HG03039 (cell line): ENCODE data around the gene ATP7B.

Experiments
- ATAC-seq: cut with Tn5 transposase; IDR thresholded peaks from one replicate; pipeline ENCODE4 v1.9.1; 2021; ENCODE audit warnings: mild to moderate bottlenecking, moderate library complexity; ENCODE audit not compliant: unreplicated experiment

Gene ATP7B

GRCh38 chr13:51902776-51903175 lies 108.5 kb downstream of the ATP7B start:
- no peak for ATAC-seq

GRCh38 chr13:51900471-51900870 lies 110.8 kb downstream of the ATP7B start:
- ATAC-seq, result no peak

GRCh38 chr13:51895906-51896888 lies 115.1 kb downstream of the ATP7B start:
- peak; percentile 61 for ATAC-seq

- no peak for ATAC-seq
Observed at GRCh38 chr13:51894239-51894638, 117.0 kb downstream of the ATP7B start.

- ATAC-seq, result no peak
Observed at GRCh38 chr13:51892657-51893056, 118.6 kb downstream of the ATP7B start.

- ATAC-seq, result no peak
Observed at GRCh38 chr13:51887468-51887867, 123.8 kb downstream of the ATP7B start.

- ATAC-seq, result no peak
Observed at GRCh38 chr13:51885651-51886050, 125.6 kb downstream of the ATP7B start.

GRCh38 chr13:51883226-51883600 lies 128.0 kb downstream of the ATP7B start:
- ATAC-seq, result no peak
